ENCODE data around the gene MAP3K8. TPM values are rescaled to one million over a fixed set of nuclear protein-coding genes. Genes with fewer than 3 reads are reported as not detected.
A peak's percentile ranks its signal among the peaks of the same experiment; 100 is the strongest.

The MAP3K8 gene
- total and polyA plus RNA-seq, 9 of the 15 experiments (the other 6 are each of a cell fraction or from before 2014, with no cell fraction given): 6.9 to 23.6 (median 13.6) TPM

- TF ChIP-seq, protein P1, sequence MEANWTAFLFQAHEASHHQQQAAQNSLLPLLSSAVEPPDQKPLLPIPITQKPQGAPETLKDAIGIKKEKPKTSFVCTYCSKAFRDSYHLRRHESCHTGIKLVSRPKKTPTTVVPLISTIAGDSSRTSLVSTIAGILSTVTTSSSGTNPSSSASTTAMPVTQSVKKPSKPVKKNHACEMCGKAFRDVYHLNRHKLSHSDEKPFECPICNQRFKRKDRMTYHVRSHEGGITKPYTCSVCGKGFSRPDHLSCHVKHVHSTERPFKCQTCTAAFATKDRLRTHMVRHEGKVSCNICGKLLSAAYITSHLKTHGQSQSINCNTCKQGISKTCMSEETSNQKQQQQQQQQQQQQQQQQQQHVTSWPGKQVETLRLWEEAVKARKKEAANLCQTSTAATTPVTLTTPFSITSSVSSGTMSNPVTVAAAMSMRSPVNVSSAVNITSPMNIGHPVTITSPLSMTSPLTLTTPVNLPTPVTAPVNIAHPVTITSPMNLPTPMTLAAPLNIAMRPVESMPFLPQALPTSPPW (CRISPR knock-in tag; IDR thresholded peaks at IDR 0.05): peak; percentile 49
- TF ChIP-seq ZNF232 (CRISPR knock-in tag; IDR thresholded peaks at IDR 0.05) (no peak), TEAD2 (tag; IDR thresholded peaks at IDR 0.05) (peak; percentile 90), ZNF316 (IDR thresholded peaks at IDR 0.05) (peak; percentile 60), ZBTB49 (CRISPR knock-in tag; IDR thresholded peaks at IDR 0.05; ENCODE audit: borderline replicate concordance) (no peak), SMAD4 (CRISPR knock-in tag; conservative IDR thresholded peaks at IDR 0.05) (peak; percentile 97), ZNF76 (CRISPR knock-in tag; IDR thresholded peaks at IDR 0.05; ENCODE audit: borderline replicate concordance) (peak; percentile 90; the same call in 1 of the 2 replicates), ZFP36 (IDR thresholded peaks at IDR 0.05; ENCODE audit: low read depth, low read length, partially characterized antibody) (no peak), ETV6 (IDR thresholded peaks at IDR 0.05; ENCODE audit: borderline replicate concordance in 1 of 2, low read depth in 2 of 2, low read length in 1 of 2) (no peak), ETV6 (CRISPR knock-in tag; IDR thresholded peaks at IDR 0.05; ENCODE audit: borderline replicate concordance) (no peak), HINFP (tag; conservative IDR thresholded peaks at IDR 0.05; ENCODE audit: low read depth) (peak; percentile 88), CEBPG (CRISPR knock-in tag; IDR thresholded peaks at IDR 0.05) (no peak), CEBPG (tag; conservative IDR thresholded peaks at IDR 0.05 in 1 of 2, IDR thresholded peaks at IDR 0.05 in 1 of 2) (no peak), STAT5B (CRISPR knock-in tag; IDR thresholded peaks at IDR 0.05) (peak; percentile 67; the same call in 1 of the 2 replicates), TBL1XR1 (IDR thresholded peaks at IDR 0.05; ENCODE audit: low read length in 2 of 2) (no peak), SREBF1 (IDR thresholded peaks at IDR 0.05; ENCODE audit: borderline replicate concordance, low read depth, low read length) (no peak), PHTF2 (CRISPR knock-in tag; IDR thresholded peaks at IDR 0.05) (no peak), TGIF2 (CRISPR knock-in tag; IDR thresholded peaks at IDR 0.05) (no peak), ZNF589 (CRISPR knock-in tag; IDR thresholded peaks at IDR 0.05; ENCODE audit: low read depth) (peak; percentile 92), ZNF165 (CRISPR knock-in tag; IDR thresholded peaks at IDR 0.05; ENCODE audit: borderline replicate concordance) (peak; percentile 77; the same call in 1 of the 2 replicates)
- TF ChIP-seq, protein P2, sequence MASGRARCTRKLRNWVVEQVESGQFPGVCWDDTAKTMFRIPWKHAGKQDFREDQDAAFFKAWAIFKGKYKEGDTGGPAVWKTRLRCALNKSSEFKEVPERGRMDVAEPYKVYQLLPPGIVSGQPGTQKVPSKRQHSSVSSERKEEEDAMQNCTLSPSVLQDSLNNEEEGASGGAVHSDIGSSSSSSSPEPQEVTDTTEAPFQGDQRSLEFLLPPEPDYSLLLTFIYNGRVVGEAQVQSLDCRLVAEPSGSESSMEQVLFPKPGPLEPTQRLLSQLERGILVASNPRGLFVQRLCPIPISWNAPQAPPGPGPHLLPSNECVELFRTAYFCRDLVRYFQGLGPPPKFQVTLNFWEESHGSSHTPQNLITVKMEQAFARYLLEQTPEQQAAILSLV (tag; IDR thresholded peaks at IDR 0.05): peak; percentile 94
Measured at GRCh38 chr10:30425336-30426075, 8.5 kb upstream of the MAP3K8 start (continued).
